Measurements from ENCODE around the gene OR4D2. TPM values are rescaled to one million over a fixed set of nuclear protein-coding genes. Genes with fewer than 3 reads are reported as not detected.

The OR4D2 gene
- total RNA-seq, 1 donor from 2014 or later, result not detected

DNA sequence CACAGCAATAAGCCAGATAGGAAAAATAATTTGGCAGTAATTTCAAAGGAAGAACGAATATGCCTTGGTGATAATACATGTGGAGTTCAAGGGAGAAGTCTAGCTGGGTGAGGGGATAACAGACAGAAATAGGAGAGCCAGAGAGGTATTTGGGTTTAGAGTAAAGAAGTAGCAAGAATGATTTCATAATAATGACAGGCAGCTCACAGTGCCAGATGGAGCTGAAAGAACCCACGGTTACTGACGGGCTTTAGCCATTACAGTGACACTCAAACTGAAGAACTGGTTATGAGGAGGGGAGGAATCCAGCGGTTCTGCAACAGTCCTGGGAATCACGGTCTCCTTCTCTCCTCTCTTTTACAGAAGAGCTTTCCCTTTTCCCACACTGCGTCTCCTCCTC, 16.4 kb upstream of the OR4D2 start:
- Mint-ChIP-seq H3K4me3 (no peak overlapping the region), H3K4me1 (no peaks in the 10 kb centered on the region), H3K27ac (no peak overlapping the region), H3K27me3 (ENCODE audit: low read depth) (peaks cover 87% of the 10 kb centered on the region), H3K9me3 (peaks cover 12% of the 10 kb centered on the region), H3K36me3 (no peaks in the 10 kb centered on the region)
- no peak for DNase-seq (ENCODE audit: low spot score in 2 of 2, unreplicated experiment in 2 of 2)
- TF ChIP-seq, protein P1, sequence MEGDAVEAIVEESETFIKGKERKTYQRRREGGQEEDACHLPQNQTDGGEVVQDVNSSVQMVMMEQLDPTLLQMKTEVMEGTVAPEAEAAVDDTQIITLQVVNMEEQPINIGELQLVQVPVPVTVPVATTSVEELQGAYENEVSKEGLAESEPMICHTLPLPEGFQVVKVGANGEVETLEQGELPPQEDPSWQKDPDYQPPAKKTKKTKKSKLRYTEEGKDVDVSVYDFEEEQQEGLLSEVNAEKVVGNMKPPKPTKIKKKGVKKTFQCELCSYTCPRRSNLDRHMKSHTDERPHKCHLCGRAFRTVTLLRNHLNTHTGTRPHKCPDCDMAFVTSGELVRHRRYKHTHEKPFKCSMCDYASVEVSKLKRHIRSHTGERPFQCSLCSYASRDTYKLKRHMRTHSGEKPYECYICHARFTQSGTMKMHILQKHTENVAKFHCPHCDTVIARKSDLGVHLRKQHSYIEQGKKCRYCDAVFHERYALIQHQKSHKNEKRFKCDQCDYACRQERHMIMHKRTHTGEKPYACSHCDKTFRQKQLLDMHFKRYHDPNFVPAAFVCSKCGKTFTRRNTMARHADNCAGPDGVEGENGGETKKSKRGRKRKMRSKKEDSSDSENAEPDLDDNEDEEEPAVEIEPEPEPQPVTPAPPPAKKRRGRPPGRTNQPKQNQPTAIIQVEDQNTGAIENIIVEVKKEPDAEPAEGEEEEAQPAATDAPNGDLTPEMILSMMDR (IDR thresholded peaks at IDR 0.05; ENCODE audit: unreplicated experiment), result no peak

DNA sequence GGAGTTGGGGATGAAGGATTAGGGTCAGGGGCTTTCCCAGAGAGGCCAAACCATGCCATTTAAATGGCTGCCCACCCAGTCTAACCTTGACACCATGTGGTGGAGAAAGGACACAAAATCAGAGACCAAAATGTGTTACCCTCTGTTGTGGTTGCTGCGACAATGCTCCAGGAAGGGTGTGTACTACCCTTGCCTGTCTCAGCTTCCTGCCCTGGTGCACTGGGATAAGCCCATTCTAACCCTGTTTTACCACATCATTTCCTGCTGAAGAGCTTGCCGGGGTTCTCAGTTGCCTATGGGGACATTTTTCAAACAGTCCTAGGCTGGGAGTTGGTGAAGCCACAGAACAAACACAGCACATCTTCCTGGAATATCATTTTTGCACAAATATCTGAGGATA, 13.7 kb upstream of the OR4D2 start:
- Mint-ChIP-seq H3K36me3 (no peaks in the 10 kb centered on the region), H3K4me3 (no peak overlapping the region), H3K27me3 (ENCODE audit: low read depth) (peaks cover 92% of the 10 kb centered on the region), H3K4me1 (peaks cover 9% of the 10 kb centered on the region), H3K9me3 (no peaks in the 10 kb centered on the region), H3K27ac (no peak overlapping the region)
- DNase-seq (ENCODE audit: low spot score in 2 of 2, unreplicated experiment in 2 of 2), result no peak
- TF ChIP-seq, protein P1 (IDR thresholded peaks at IDR 0.05; ENCODE audit: unreplicated experiment), result no peak

DNA sequence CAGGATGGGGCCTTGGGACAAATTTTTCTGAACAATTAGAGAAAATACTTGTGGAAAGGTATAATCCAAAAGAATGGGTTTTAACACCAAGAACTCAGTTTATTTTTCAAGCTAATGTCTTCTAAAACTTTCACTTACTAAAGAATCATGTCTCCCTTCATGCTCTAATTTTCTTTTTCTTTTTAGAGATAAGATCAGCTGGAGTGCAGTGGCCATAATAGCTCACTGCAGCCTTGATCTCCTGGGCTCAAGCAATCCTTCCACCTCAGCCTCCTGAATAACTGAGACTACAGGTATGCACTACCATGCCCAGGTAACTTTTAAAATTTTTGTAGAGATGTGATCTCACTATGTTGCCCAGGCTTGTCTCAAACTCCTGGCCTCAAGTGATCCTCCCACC, 13.1 kb upstream of the OR4D2 start:
- peaks cover 92% of the 10 kb centered on the region for H3K27me3 Mint-ChIP-seq (ENCODE audit: low read depth)

DNA sequence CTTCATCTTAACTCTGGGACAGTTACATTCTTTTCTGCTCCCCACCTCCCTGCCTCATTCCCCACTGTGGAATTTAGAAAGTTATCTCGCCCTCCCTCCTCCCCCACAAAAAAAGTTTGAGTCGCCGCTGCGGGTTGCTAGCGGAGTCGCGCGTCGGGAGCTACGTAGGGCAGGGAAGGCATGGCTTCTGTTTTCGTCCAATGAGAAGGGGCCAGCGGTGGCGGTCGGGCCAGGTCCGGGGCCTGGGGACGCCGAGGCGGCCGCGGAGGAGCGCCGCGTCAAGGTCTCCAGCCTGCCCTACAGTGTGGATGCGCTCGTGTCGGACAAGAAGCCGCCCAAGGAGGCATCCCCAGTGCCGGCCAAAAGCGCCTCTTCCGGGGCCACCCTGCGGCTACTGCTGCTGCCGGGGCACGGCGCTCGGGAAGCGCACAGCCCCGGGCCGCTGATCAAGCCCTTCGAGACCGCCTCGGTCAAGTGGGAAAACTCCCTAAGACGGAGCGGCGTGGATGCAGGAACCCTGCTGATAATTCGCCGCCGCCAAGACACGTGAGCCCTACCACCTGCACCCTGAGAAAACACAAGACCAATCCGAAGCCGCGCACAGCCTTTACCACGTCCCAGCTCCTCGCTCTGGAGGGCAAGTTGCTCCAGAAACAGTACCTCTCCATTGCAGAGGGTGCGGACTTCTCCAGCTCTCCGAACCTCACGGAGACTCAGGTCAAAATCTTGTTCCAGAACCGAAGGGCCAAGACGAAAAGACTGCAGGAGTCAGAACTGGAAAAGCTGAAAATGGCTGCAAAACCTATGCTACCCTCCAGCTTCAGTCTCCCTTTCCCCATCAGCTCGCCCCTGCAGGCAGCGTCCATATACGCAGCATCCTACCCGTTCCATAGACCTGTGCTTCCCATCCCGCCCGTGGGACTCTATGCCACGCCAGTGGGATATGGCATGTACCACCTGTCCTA, 9.7 kb upstream of the OR4D2 start:
- H3K4me3 Mint-ChIP-seq, result peak overlapping the region; percentile 59
- H3K36me3 Mint-ChIP-seq, result no peaks in the 10 kb centered on the region
- H3K27ac Mint-ChIP-seq, result no peak overlapping the region
- peaks cover 9% of the 10 kb centered on the region for H3K4me1 Mint-ChIP-seq
- no peak for DNase-seq (ENCODE audit: low spot score in 2 of 2, unreplicated experiment in 2 of 2)
- H3K27me3 Mint-ChIP-seq (ENCODE audit: low read depth), result peaks cover 96% of the 10 kb centered on the region
- TF ChIP-seq, protein P1 (IDR thresholded peaks at IDR 0.05; ENCODE audit: unreplicated experiment), result no peak
- no peaks in the 10 kb centered on the region for H3K9me3 Mint-ChIP-seq

More for the DNA sequence above, 13.1 kb upstream of the OR4D2 start:
- no peaks in the 10 kb centered on the region for H3K9me3 Mint-ChIP-seq
- H3K4me1 Mint-ChIP-seq, result peaks cover 9% of the 10 kb centered on the region
- no peaks in the 10 kb centered on the region for H3K36me3 Mint-ChIP-seq
- TF ChIP-seq, protein P1 (IDR thresholded peaks at IDR 0.05; ENCODE audit: unreplicated experiment), result no peak
- no peak overlapping the region for H3K4me3 Mint-ChIP-seq
- no peak for DNase-seq (ENCODE audit: low spot score in 2 of 2, unreplicated experiment in 2 of 2)
- H3K27ac Mint-ChIP-seq, result no peak overlapping the region

DNA sequence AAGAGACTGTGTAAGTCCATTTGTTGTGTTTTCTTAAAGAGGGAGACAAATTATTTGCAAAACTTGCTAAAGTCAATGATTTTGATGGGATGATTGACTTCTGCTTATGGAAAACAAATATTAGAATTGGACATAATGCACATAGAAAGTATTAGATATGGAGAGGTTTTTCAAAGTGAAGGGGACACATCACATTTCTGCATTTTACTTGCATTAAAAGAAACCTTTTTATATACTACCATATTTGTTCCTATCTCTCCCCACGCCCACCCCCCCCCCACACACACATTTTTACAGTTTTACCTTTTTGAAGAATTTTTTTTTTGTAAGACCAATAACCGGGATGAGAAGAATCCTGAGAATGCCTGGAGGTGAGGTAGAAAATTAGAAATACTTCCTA, 8.6 kb upstream of the OR4D2 start:
- Mint-ChIP-seq H3K27me3 (ENCODE audit: low read depth) (peaks cover 94% of the 10 kb centered on the region), H3K9me3 (no peaks in the 10 kb centered on the region), H3K4me1 (peaks cover 9% of the 10 kb centered on the region), H3K27ac (no peak overlapping the region), H3K36me3 (no peaks in the 10 kb centered on the region), H3K4me3 (no peak overlapping the region)
- no peak for DNase-seq (ENCODE audit: low spot score in 2 of 2, unreplicated experiment in 2 of 2)
- TF ChIP-seq, protein P1 (IDR thresholded peaks at IDR 0.05; ENCODE audit: unreplicated experiment), result no peak
